GM23338 (cell line): ENCODE results near the gene GRIFIN. TPM values are rescaled to one million over a fixed set of nuclear protein-coding genes. Genes with fewer than 3 reads are reported as not detected.
A peak's percentile ranks its signal among the peaks of the same experiment; 100 is the strongest.

Experiments used
- ATAC-seq: fragments of 200-7000 bp; cut with Tn5 transposase; 3 replicates; pipeline ENCODE4 v1.9.1; 2020
- DNase-seq: peaks from one replicate; pipeline ENCODE4 v3.0.0-alpha.2; 2015; ENCODE audit warnings: low spot score
- H2AFZ ChIP-seq: fragments of 200-600 bp; sonication (generic); 2 replicates; pipeline ENCODE4 v1.8.0; 2016; ENCODE audit warnings: antibody characterized with exemption, mild to moderate bottlenecking, moderate library complexity
- H3F3A ChIP-seq: fragments of 200-600 bp; sonication (generic); replicated peaks from 2 replicates; pipeline ENCODE4 v1.8.0; 2017; ENCODE audit warnings: antibody characterized with exemption, mixed run types, low read depth
- H3K27ac ChIP-seq: fragments of 200-600 bp; sonication (generic); 2 replicates; pipeline ENCODE4 v1.6.1; 2016; ENCODE audit warnings: low read depth
- H3K27me3 ChIP-seq: fragments of 200-600 bp; sonication (generic); 2 replicates; pipeline ENCODE4 v1.8.0; 2016; ENCODE audit warnings: mild to moderate bottlenecking, mixed run types, moderate library complexity; ENCODE audit not compliant: insufficient read depth
- H3K36me3 ChIP-seq: fragments of 200-600 bp; sonication (generic); 2 replicates; pipeline ENCODE4 v1.8.0; 2016; ENCODE audit warnings: mild to moderate bottlenecking; ENCODE audit not compliant: insufficient read depth
- H3K4me1 ChIP-seq: fragments of 200-600 bp; sonication (generic); 2 replicates; pipeline ENCODE4 v1.8.0; 2016; ENCODE audit warnings: mild to moderate bottlenecking, moderate library complexity; ENCODE audit not compliant: insufficient read depth
- H3K4me2 ChIP-seq: fragments of 200-600 bp; sonication (generic); 2 replicates; pipeline ENCODE4 v1.7.1; 2017; ENCODE audit warnings: mixed run types
- H3K4me3 ChIP-seq: fragments of 200-600 bp; sonication (generic); 2 replicates; pipeline ENCODE4 v1.6.1; 2016; ENCODE audit warnings: mixed run types
- H3K79me2 ChIP-seq: fragments of 200-600 bp; sonication (generic); replicated peaks from 2 replicates; pipeline ENCODE4 v1.8.0; 2017; ENCODE audit warnings: mild to moderate bottlenecking; ENCODE audit not compliant: insufficient read depth
- H3K9me2 ChIP-seq: fragments of 200-600 bp; sonication (generic); 2 replicates; pipeline ENCODE4 v1.8.0; 2017; ENCODE audit not compliant: insufficient read depth
- H4K20me1 ChIP-seq: fragments of 200-600 bp; sonication (generic); replicated peaks from 2 replicates; pipeline ENCODE4 v1.8.0; 2017; ENCODE audit warnings: mild to moderate bottlenecking; ENCODE audit not compliant: insufficient read depth
- H3K27ac Mint-ChIP-seq: 2 replicates; pipeline ENCODE4 v1.8.0; 2020; ENCODE audit warnings: inconsistent platforms, mild to moderate bottlenecking, moderate library complexity, mixed read lengths
- H3K27me3 Mint-ChIP-seq: 3 replicates; pipeline ENCODE4 v1.8.0; 2022; ENCODE audit warnings: low read depth, mild to moderate bottlenecking, moderate library complexity, mixed read lengths, inconsistent platforms; ENCODE audit not compliant: insufficient read depth, poor library complexity
- H3K36me3 Mint-ChIP-seq: 3 replicates; pipeline ENCODE4 v1.8.0; 2021; ENCODE audit warnings: low read depth, mild to moderate bottlenecking, inconsistent platforms, moderate library complexity, mixed read lengths
- H3K4me1 Mint-ChIP-seq: 3 replicates; pipeline ENCODE4 v1.8.0; 2020; ENCODE audit warnings: mild to moderate bottlenecking, inconsistent platforms, mixed read lengths
- H3K4me3 Mint-ChIP-seq: 3 replicates; pipeline ENCODE4 v1.8.0; 2021; ENCODE audit warnings: moderate library complexity, mild to moderate bottlenecking, inconsistent platforms, mixed read lengths
- H3K9me3 Mint-ChIP-seq: 3 replicates; pipeline ENCODE4 v1.8.0; 2020; ENCODE audit warnings: moderate library complexity, mild to moderate bottlenecking, inconsistent platforms, mixed read lengths
- CREB1 ChIP-seq: fragments of 250-450 bp; sonication (Bioruptor Pico); IDR thresholded peaks from 2 replicates; pipeline ENCODE4 v1.5.0; 2020; ENCODE audit warnings: low read depth, mild to moderate bottlenecking, moderate library complexity
- EZH2 ChIP-seq: fragments of 200-600 bp; sonication (generic); IDR thresholded peaks from one replicate; pipeline ENCODE4 v1.8.0; 2017; ENCODE audit warnings: antibody characterized with exemption, mild to moderate bottlenecking, low read depth; ENCODE audit not compliant: unreplicated experiment
- STAT1 ChIP-seq: IDR thresholded peaks from one replicate; pipeline ENCODE4 v1.6.1; 2016; ENCODE audit warnings: antibody characterized with exemption; ENCODE audit not compliant: unreplicated experiment
- ZNF114 ChIP-seq: fragments of 250-450 bp; sonication (Bioruptor Pico); IDR thresholded peaks from 2 replicates; pipeline ENCODE4 v1.5.0; 2020; ENCODE audit warnings: mild to moderate bottlenecking, moderate library complexity
- polyA plus RNA-seq: library from polyadenylated mRNA; unstranded; fragments of >200 nt; fragmentation: Nextera tagmentation; extraction: Ambion mirVana; gene quantifications from 2 replicates; pipeline ENCODE4 v1.2.1, GENCODE V29; 2016
- total RNA-seq: library from RNA; depleted of rRNA; stranded (reverse); fragments of >200 nt; shearing (Covaris generic); gene quantifications from 2 replicates; pipeline ENCODE4 v1.2.3, GENCODE V29; 2014
- TF ChIP-seq, protein P1 (sequence below): IDR thresholded peaks from 2 replicates; pipeline ENCODE4 v1.6.1; 2016; ENCODE audit warnings: antibody characterized with exemption
- TF ChIP-seq, protein P2 (sequence below): IDR thresholded peaks from one replicate; pipeline ENCODE4 v1.6.1; 2018; ENCODE audit warnings: antibody characterized with exemption; ENCODE audit not compliant: unreplicated experiment
- TF ChIP-seq, protein P3 (sequence below), 2 experiments: fragments of 200-600 bp in 1 of 2; sonication (generic) in 1 of 2; conservative IDR thresholded peaks; 2 replicates each; pipeline versions ENCODE4 v1.5.1 to v1.6.1; 2016 to 2017; ENCODE audit warnings: antibody characterized with exemption in 2 of 2, low read depth in 2 of 2, mild to moderate bottlenecking in 2 of 2, moderate library complexity in 1 of 2
- TF ChIP-seq, protein P4 (sequence below): fragments of 250-450 bp; sonication (Bioruptor Pico); IDR thresholded peaks from 2 replicates; pipeline ENCODE4 v1.5.0; 2020; ENCODE audit warnings: mild to moderate bottlenecking, moderate library complexity

GRIFIN gene
- total and polyA plus RNA-seq, 2 experiments from 2014 or later = not detected

DNA sequence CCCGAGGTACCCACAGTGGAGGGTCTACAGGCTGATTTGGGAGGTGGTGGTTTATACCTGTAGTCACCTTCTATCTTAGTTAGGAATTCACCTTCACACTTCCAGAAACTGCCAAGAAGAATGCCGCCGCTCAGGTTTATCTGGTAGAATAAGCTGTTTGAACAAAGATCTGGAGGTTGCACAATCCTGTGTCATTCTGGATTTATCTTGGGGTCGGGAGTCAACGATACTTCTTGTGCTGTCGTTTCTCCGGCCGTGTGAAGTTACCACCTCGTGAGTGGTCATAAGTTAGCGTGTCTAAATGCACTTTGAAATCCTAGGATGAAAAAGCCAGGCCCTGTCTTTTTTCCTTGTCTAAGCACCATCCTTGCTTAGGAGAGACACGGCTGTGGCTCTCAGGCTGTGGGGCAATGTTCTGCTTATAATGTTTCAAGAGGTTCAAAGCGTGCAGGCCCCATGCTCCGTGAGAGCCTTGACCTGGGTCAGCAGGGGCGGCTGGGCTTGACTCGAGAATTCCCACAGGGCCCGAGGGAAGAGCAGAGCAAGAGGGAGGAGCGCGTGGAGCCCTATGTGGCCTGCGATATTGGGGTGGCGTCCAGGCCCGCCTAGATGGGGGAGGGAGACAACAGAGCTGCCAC lies 35.5 kb downstream of the GRIFIN start:
- H3K36me3 ChIP-seq = no peaks in the 10 kb centered on the region
- Mint-ChIP-seq H3K36me3 (peaks cover 5% of the 10 kb centered on the region; the same call in 2 of the 3 replicates), H3K9me3 (no peaks in the 10 kb centered on the region), H3K4me1 (peaks cover 6% of the 10 kb centered on the region; the same call in 2 of the 3 replicates), H3K4me3 (no peak overlapping the region), H3K27me3 (peaks cover 3% of the 10 kb centered on the region), H3K27ac (no peak overlapping the region)
- DNase-seq (no peak), ATAC-seq (no peak)
- TF ChIP-seq, protein P1, sequence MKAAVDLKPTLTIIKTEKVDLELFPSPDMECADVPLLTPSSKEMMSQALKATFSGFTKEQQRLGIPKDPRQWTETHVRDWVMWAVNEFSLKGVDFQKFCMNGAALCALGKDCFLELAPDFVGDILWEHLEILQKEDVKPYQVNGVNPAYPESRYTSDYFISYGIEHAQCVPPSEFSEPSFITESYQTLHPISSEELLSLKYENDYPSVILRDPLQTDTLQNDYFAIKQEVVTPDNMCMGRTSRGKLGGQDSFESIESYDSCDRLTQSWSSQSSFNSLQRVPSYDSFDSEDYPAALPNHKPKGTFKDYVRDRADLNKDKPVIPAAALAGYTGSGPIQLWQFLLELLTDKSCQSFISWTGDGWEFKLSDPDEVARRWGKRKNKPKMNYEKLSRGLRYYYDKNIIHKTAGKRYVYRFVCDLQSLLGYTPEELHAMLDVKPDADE = no peak
- H3K4me3 ChIP-seq = no peak overlapping the region
- no peaks in the 10 kb centered on the region; the same call in 1 of the 2 replicates for H4K20me1 ChIP-seq
- H3F3A ChIP-seq = no peaks in the 10 kb centered on the region
- no peak overlapping the region for H3K4me2 ChIP-seq
- no peaks in the 10 kb centered on the region for H3K27me3 ChIP-seq
- H2AFZ ChIP-seq = no peak overlapping the region
- no peaks in the 10 kb centered on the region for H3K79me2 ChIP-seq
- no peaks in the 10 kb centered on the region for H3K4me1 ChIP-seq
- no peaks in the 10 kb centered on the region for H3K9me2 ChIP-seq
- 0 out of 2 replicates have a peak overlapping the region, but pooled peaks have one; percentile 55 for H3K27ac ChIP-seq

DNA sequence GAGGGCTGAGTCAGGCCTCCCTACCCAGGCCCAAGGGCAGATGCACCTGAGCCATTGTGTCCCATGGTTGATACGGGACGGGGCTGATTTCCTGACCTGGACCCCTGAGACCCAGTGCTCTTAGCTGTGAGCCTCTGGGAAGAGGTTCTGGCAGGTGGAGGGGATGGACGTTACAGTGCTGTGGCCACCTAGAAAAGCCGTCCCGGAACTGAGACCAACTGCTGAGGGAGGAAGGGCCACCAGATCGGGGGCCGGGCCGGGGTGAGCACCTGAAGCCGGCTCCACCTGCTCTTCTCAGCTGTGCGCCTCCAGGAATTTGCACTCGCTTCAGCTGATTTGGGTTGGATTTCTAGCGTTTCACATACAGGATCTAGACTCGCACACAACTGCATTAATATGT lies 37.4 kb downstream of the GRIFIN start:
- no peaks in the 10 kb centered on the region for H3K79me2 ChIP-seq
- no peaks in the 10 kb centered on the region for H3F3A ChIP-seq
- H2AFZ ChIP-seq = no peak overlapping the region
- no peak overlapping the region for H3K27ac ChIP-seq
- Mint-ChIP-seq H3K9me3 (no peaks in the 10 kb centered on the region), H3K27me3 (peaks cover 4% of the 10 kb centered on the region), H3K4me1 (peaks cover 6% of the 10 kb centered on the region; the same call in 1 of the 3 replicates), H3K36me3 (peaks cover 9% of the 10 kb centered on the region), H3K27ac (no peak overlapping the region; the same call in 1 of the 2 replicates), H3K4me3 (no peak overlapping the region)
- H3K4me1 ChIP-seq = no peaks in the 10 kb centered on the region
- no peak overlapping the region for H3K4me2 ChIP-seq
- no peak overlapping the region for H3K4me3 ChIP-seq
- ATAC-seq (peak; percentile 60), DNase-seq (no peak)
- no peaks in the 10 kb centered on the region for H3K27me3 ChIP-seq
- H4K20me1 ChIP-seq = no peaks in the 10 kb centered on the region; the same call in 1 of the 2 replicates
- H3K9me2 ChIP-seq = no peaks in the 10 kb centered on the region
- H3K36me3 ChIP-seq = no peaks in the 10 kb centered on the region
- no peak for TF ChIP-seq EZH2
- TF ChIP-seq, protein P2, sequence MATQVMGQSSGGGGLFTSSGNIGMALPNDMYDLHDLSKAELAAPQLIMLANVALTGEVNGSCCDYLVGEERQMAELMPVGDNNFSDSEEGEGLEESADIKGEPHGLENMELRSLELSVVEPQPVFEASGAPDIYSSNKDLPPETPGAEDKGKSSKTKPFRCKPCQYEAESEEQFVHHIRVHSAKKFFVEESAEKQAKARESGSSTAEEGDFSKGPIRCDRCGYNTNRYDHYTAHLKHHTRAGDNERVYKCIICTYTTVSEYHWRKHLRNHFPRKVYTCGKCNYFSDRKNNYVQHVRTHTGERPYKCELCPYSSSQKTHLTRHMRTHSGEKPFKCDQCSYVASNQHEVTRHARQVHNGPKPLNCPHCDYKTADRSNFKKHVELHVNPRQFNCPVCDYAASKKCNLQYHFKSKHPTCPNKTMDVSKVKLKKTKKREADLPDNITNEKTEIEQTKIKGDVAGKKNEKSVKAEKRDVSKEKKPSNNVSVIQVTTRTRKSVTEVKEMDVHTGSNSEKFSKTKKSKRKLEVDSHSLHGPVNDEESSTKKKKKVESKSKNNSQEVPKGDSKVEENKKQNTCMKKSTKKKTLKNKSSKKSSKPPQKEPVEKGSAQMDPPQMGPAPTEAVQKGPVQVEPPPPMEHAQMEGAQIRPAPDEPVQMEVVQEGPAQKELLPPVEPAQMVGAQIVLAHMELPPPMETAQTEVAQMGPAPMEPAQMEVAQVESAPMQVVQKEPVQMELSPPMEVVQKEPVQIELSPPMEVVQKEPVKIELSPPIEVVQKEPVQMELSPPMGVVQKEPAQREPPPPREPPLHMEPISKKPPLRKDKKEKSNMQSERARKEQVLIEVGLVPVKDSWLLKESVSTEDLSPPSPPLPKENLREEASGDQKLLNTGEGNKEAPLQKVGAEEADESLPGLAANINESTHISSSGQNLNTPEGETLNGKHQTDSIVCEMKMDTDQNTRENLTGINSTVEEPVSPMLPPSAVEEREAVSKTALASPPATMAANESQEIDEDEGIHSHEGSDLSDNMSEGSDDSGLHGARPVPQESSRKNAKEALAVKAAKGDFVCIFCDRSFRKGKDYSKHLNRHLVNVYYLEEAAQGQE = no peak
- no peak for TF ChIP-seq STAT1
- TF ChIP-seq CREB1 = no peak
- TF ChIP-seq, protein P3, sequence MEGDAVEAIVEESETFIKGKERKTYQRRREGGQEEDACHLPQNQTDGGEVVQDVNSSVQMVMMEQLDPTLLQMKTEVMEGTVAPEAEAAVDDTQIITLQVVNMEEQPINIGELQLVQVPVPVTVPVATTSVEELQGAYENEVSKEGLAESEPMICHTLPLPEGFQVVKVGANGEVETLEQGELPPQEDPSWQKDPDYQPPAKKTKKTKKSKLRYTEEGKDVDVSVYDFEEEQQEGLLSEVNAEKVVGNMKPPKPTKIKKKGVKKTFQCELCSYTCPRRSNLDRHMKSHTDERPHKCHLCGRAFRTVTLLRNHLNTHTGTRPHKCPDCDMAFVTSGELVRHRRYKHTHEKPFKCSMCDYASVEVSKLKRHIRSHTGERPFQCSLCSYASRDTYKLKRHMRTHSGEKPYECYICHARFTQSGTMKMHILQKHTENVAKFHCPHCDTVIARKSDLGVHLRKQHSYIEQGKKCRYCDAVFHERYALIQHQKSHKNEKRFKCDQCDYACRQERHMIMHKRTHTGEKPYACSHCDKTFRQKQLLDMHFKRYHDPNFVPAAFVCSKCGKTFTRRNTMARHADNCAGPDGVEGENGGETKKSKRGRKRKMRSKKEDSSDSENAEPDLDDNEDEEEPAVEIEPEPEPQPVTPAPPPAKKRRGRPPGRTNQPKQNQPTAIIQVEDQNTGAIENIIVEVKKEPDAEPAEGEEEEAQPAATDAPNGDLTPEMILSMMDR (conservative IDR thresholded peaks at IDR 0.05; ENCODE audit: low read depth in 2 of 2) = no peak
- TF ChIP-seq ZNF114 = no peak
- TF ChIP-seq, protein P4, sequence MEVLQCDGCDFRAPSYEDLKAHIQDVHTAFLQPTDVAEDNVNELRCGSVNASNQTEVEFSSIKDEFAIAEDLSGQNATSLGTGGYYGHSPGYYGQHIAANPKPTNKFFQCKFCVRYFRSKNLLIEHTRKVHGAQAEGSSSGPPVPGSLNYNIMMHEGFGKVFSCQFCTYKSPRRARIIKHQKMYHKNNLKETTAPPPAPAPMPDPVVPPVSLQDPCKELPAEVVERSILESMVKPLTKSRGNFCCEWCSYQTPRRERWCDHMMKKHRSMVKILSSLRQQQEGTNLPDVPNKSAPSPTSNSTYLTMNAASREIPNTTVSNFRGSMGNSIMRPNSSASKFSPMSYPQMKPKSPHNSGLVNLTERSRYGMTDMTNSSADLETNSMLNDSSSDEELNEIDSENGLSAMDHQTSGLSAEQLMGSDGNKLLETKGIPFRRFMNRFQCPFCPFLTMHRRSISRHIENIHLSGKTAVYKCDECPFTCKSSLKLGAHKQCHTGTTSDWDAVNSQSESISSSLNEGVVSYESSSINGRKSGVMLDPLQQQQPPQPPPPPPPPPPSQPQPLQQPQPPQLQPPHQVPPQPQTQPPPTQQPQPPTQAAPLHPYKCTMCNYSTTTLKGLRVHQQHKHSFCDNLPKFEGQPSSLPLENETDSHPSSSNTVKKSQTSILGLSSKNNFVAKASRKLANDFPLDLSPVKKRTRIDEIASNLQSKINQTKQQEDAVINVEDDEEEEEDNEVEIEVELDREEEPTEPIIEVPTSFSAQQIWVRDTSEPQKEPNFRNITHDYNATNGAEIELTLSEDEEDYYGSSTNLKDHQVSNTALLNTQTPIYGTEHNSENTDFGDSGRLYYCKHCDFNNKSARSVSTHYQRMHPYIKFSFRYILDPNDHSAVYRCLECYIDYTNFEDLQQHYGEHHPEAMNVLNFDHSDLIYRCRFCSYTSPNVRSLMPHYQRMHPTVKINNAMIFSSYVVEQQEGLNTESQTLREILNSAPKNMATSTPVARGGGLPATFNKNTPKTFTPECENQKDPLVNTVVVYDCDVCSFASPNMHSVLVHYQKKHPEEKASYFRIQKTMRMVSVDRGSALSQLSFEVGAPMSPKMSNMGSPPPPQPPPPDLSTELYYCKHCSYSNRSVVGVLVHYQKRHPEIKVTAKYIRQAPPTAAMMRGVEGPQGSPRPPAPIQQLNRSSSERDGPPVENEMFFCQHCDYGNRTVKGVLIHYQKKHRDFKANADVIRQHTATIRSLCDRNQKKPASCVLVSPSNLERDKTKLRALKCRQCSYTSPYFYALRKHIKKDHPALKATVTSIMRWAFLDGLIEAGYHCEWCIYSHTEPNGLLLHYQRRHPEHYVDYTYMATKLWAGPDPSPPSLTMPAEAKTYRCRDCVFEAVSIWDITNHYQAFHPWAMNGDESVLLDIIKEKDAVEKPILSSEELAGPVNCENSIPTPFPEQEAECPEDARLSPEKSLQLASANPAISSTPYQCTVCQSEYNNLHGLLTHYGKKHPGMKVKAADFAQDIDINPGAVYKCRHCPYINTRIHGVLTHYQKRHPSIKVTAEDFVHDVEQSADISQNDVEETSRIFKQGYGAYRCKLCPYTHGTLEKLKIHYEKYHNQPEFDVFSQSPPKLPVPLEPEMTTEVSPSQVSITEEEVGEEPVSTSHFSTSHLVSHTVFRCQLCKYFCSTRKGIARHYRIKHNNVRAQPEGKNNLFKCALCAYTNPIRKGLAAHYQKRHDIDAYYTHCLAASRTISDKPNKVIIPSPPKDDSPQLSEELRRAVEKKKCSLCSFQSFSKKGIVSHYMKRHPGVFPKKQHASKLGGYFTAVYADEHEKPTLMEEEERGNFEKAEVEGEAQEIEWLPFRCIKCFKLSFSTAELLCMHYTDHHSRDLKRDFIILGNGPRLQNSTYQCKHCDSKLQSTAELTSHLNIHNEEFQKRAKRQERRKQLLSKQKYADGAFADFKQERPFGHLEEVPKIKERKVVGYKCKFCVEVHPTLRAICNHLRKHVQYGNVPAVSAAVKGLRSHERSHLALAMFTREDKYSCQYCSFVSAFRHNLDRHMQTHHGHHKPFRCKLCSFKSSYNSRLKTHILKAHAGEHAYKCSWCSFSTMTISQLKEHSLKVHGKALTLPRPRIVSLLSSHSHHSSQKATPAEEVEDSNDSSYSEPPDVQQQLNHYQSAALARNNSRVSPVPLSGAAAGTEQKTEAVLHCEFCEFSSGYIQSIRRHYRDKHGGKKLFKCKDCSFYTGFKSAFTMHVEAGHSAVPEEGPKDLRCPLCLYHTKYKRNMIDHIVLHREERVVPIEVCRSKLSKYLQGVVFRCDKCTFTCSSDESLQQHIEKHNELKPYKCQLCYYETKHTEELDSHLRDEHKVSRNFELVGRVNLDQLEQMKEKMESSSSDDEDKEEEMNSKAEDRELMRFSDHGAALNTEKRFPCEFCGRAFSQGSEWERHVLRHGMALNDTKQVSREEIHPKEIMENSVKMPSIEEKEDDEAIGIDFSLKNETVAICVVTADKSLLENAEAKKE (CRISPR knock-in tag) = no peak
